ENCODE measurements around the gene GJD3.

- TF ChIP-seq CTCF (conservative IDR thresholded peaks at IDR 0.05; ENCODE audit: low read depth, low read length): no peak
- TF ChIP-seq POLR2A (IDR thresholded peaks at IDR 0.05; ENCODE audit: low read depth, low read length): no peak
- TF ChIP-seq MAZ (IDR thresholded peaks at IDR 0.05; ENCODE audit: borderline replicate concordance, low read depth, low read length): peak; percentile 69; the same call in 1 of the 2 replicates
- TF ChIP-seq CEBPB (IDR thresholded peaks at IDR 0.05; ENCODE audit: low read depth, low read length): no peak
- no peak for TF ChIP-seq MAFK (IDR thresholded peaks at IDR 0.05; ENCODE audit: low read depth, low read length)
- no peak for TF ChIP-seq ELK1 (IDR thresholded peaks at IDR 0.05; ENCODE audit: borderline replicate concordance, low read depth, low read length)
- TF ChIP-seq RCOR1 (IDR thresholded peaks at IDR 0.05; ENCODE audit: insufficient replicate concordance, low read length): no peak
- no peak for TF ChIP-seq FOS (IDR thresholded peaks at IDR 0.05; ENCODE audit: low read depth, low read length)
- no peak for TF ChIP-seq MXI1 (IDR thresholded peaks at IDR 0.05; ENCODE audit: borderline replicate concordance, low read depth, low read length)
- no peak for TF ChIP-seq RAD21 (IDR thresholded peaks at IDR 0.05; ENCODE audit: low read length)
- no peak for TF ChIP-seq SMC3 (IDR thresholded peaks at IDR 0.05; ENCODE audit: low read depth, low read length)
- no peak for TF ChIP-seq BHLHE40 (IDR thresholded peaks at IDR 0.05; ENCODE audit: low read depth, low read length)
These were observed 32.5 kb downstream of the GJD3 start for GRCh38 chr17:40331743-40332641.
